Activated T-helper 1 cell treated with anti-CD3 and anti-CD28 coated beads, Interleukin-12 subunit alpha, Interleukin-12 subunit beta, Interleukin-2, Interleukin-4 antibody, amounts not matched to agents 30 ng/mL and 10 ng/mL and 1 ng/mL, durations not matched to agents 14 hours and 24 hours and 36 hours (primary cell): ENCODE measurements around the gene RPS27. TPM values are rescaled to one million over a fixed set of nuclear protein-coding genes. Genes with fewer than 3 reads are reported as not detected.

Source experiments
- DNase-seq: peaks from one replicate; pipeline ENCODE4 v3.0.0; 2021; ENCODE audit warnings: low spot score
- H3K27ac Mint-ChIP-seq: one replicate; pipeline ENCODE4 v1.8.0; 2021; ENCODE audit warnings: mild to moderate bottlenecking, mixed read lengths
- H3K27me3 Mint-ChIP-seq: one replicate; pipeline ENCODE4 v1.8.0; 2022; ENCODE audit warnings: mild to moderate bottlenecking, moderate library complexity, mixed read lengths; ENCODE audit not compliant: insufficient read depth
- H3K36me3 Mint-ChIP-seq: one replicate; pipeline ENCODE4 v1.8.0; 2021; ENCODE audit warnings: low read depth, mixed read lengths
- H3K4me1 Mint-ChIP-seq: one replicate; pipeline ENCODE4 v1.8.0; 2021; ENCODE audit warnings: low read depth, mixed read lengths
- H3K4me3 Mint-ChIP-seq: one replicate; pipeline ENCODE4 v1.8.0; 2021; ENCODE audit warnings: mild to moderate bottlenecking, moderate library complexity, mixed read lengths
- H3K9me3 Mint-ChIP-seq: one replicate; pipeline ENCODE4 v1.8.0; 2021; ENCODE audit warnings: mixed read lengths
- intact Hi-C: fragments of 100-400 bp; cut with micrococcal nuclease; formaldehyde crosslinking; loops from one replicate; pipeline ENCODE4 v1.15.1; 2024
- total RNA-seq: library from RNA; stranded (reverse); gene quantifications from 2 replicates; pipeline ENCODE4 v1.2.3, GENCODE V29; 2022

The RPS27 gene
- total RNA-seq: 1,226 and 1,349 TPM in 2 replicates

GRCh38 chr1:153990468-153991150 is at the start of gene RPS27:
TSS of gene RPS27 (plus strand) at chr1:153990762. CDS start at chr1:153990797, 35 bp downstream.
- H3K36me3 Mint-ChIP-seq: peaks cover 41% of the 10 kb centered on the region
- peak within 1 kb of the TSS; percentile 94 for H3K27ac Mint-ChIP-seq
- intact Hi-C loops: loop anchor here (1.0 to 2.0 kb wide), 10 partner anchors 13 to 282 kb away; partner anchors contain the start of genes CREB3L4, CRTC2, DENND4B and HAX1
- peak; percentile 86 for DNase-seq
- H3K27me3 Mint-ChIP-seq: peaks cover 1% of the 10 kb centered on the region
- H3K4me1 Mint-ChIP-seq: peaks cover 51% of the 10 kb centered on the region
- peak within 1 kb of the TSS; percentile 94 for H3K4me3 Mint-ChIP-seq
- H3K9me3 Mint-ChIP-seq: no peaks in the 10 kb centered on the region

- Mint-ChIP-seq H3K27ac (peak overlapping the region; percentile 58), H3K4me1 (peaks cover 27% of the 10 kb centered on the region), H3K27me3 (no peaks in the 10 kb centered on the region), H3K4me3 (no peak overlapping the region), H3K36me3 (peaks cover 52% of the 10 kb centered on the region), H3K9me3 (no peaks in the 10 kb centered on the region)
- no peak for DNase-seq
- intact Hi-C loops: no loop called here
Measured at GRCh38 chr1:153941826-153942725, 48.5 kb upstream of the RPS27 start.

GRCh38 chr1:153942766-153943549 is 47.6 kb upstream of the RPS27 start:
- peak overlapping the region; percentile 67 for H3K27ac Mint-ChIP-seq
- no peak overlapping the region for H3K4me3 Mint-ChIP-seq

GRCh38 chr1:153944005-153944826 is 46.3 kb upstream of the RPS27 start:
- Mint-ChIP-seq H3K4me3 (peak overlapping the region; percentile 88), H3K36me3 (peaks cover 46% of the 10 kb centered on the region), H3K4me1 (peaks cover 35% of the 10 kb centered on the region), H3K9me3 (no peaks in the 10 kb centered on the region), H3K27me3 (no peaks in the 10 kb centered on the region), H3K27ac (peak overlapping the region; percentile 97)
- intact Hi-C loops: no loop called here
- no peak for DNase-seq

More at GRCh38 chr1:153942766-153943549, 47.6 kb upstream of the RPS27 start:
- Mint-ChIP-seq H3K4me1 (peaks cover 31% of the 10 kb centered on the region), H3K9me3 (no peaks in the 10 kb centered on the region), H3K36me3 (peaks cover 46% of the 10 kb centered on the region), H3K27me3 (no peaks in the 10 kb centered on the region)
- no peak for DNase-seq
- intact Hi-C loops: no loop called here

- Mint-ChIP-seq H3K4me3 (peak overlapping the region; percentile 88), H3K36me3 (peaks cover 42% of the 10 kb centered on the region)
- intact Hi-C loops: loop anchor here (1.0 to 5.0 kb wide), 4 partner anchors 21 to 147 kb away; partner anchors contain the start of gene CREB3L4
Measured at GRCh38 chr1:153944827-153945117, 45.8 kb upstream of the RPS27 start.

GRCh38 chr1:153945131-153945794 is 45.3 kb upstream of the RPS27 start:
- DNase-seq: peak; percentile 72
- H3K4me3 Mint-ChIP-seq: peak overlapping the region; percentile 88
- H3K27ac Mint-ChIP-seq: peak overlapping the region; percentile 97
- H3K9me3 Mint-ChIP-seq: no peaks in the 10 kb centered on the region
- peaks cover 41% of the 10 kb centered on the region for H3K36me3 Mint-ChIP-seq
- no peaks in the 10 kb centered on the region for H3K27me3 Mint-ChIP-seq
- intact Hi-C loops: loop anchor here (1.0 to 5.0 kb wide), 4 partner anchors 22 to 148 kb away; partner anchors contain the start of gene CREB3L4
- H3K4me1 Mint-ChIP-seq: peaks cover 35% of the 10 kb centered on the region

More at GRCh38 chr1:153944827-153945117, 45.8 kb upstream of the RPS27 start:
- DNase-seq: no peak
- Mint-ChIP-seq H3K27ac (peak overlapping the region; percentile 97), H3K4me1 (peaks cover 35% of the 10 kb centered on the region), H3K27me3 (no peaks in the 10 kb centered on the region), H3K9me3 (no peaks in the 10 kb centered on the region)

GRCh38 chr1:153945795-153946621 is 44.6 kb upstream of the RPS27 start:
- peaks cover 35% of the 10 kb centered on the region for H3K4me1 Mint-ChIP-seq
- intact Hi-C loops: loop anchor here (1.0 to 5.0 kb wide), 11 partner anchors 12 to 149 kb away; partner anchors contain the start of genes CREB3L4, CRTC2, JTB and RAB13
- peaks cover 42% of the 10 kb centered on the region for H3K36me3 Mint-ChIP-seq
- no peaks in the 10 kb centered on the region for H3K9me3 Mint-ChIP-seq
- peak overlapping the region; percentile 97 for H3K27ac Mint-ChIP-seq
- no peaks in the 10 kb centered on the region for H3K27me3 Mint-ChIP-seq
- H3K4me3 Mint-ChIP-seq: peak overlapping the region; percentile 88
- DNase-seq: peak; percentile 63

- peak within 1 kb of the TSS; percentile 97 for H3K27ac Mint-ChIP-seq
- H3K27me3 Mint-ChIP-seq: no peaks in the 10 kb centered on the region
- H3K9me3 Mint-ChIP-seq: no peaks in the 10 kb centered on the region
- H3K4me3 Mint-ChIP-seq: peak within 1 kb of the TSS; percentile 88
- DNase-seq: peak; percentile 74
- peaks cover 41% of the 10 kb centered on the region for H3K36me3 Mint-ChIP-seq
- H3K4me1 Mint-ChIP-seq: peaks cover 35% of the 10 kb centered on the region
- intact Hi-C loops: loop anchor here (1.0 to 5.0 kb wide), 8 partner anchors 12 to 142 kb away; partner anchors contain the start of genes CRTC2, JTB, RAB13 and RPS27
Measured at GRCh38 chr1:153946622-153947241, 43.8 kb upstream of the RPS27 start, which contains the start of gene DENND4B. TSS of gene DENND4B (minus strand) at chr1:153946718. CDS start at chr1:153944374, 2,344 bp downstream.

GRCh38 chr1:153951183-153951582 is 39.4 kb upstream of the RPS27 start:
- H3K4me1 Mint-ChIP-seq: peaks cover 28% of the 10 kb centered on the region
- intact Hi-C loops: no loop called here
- no peaks in the 10 kb centered on the region for H3K9me3 Mint-ChIP-seq
- H3K27me3 Mint-ChIP-seq: no peaks in the 10 kb centered on the region
- H3K4me3 Mint-ChIP-seq: no peak overlapping the region
- DNase-seq: no peak
- H3K36me3 Mint-ChIP-seq: peaks cover 43% of the 10 kb centered on the region
- no peak overlapping the region for H3K27ac Mint-ChIP-seq

GRCh38 chr1:153951801-153952200 is 38.8 kb upstream of the RPS27 start:
- no peak for DNase-seq
- H3K9me3 Mint-ChIP-seq: no peaks in the 10 kb centered on the region
- H3K27me3 Mint-ChIP-seq: no peaks in the 10 kb centered on the region
- H3K4me1 Mint-ChIP-seq: peaks cover 32% of the 10 kb centered on the region
- H3K4me3 Mint-ChIP-seq: no peak overlapping the region
- peak overlapping the region; percentile 58 for H3K27ac Mint-ChIP-seq
- H3K36me3 Mint-ChIP-seq: peaks cover 43% of the 10 kb centered on the region
- intact Hi-C loops: no loop called here
